Esophagus squamous epithelium (tissue), 5 donors: ENCODE results near the gene LRRC52. TPM values are rescaled to one million over a fixed set of nuclear protein-coding genes. Genes with fewer than 3 reads are reported as not detected.

Source experiments
- DNase-seq: peaks from one replicate; lab custom pipeline; 2025; lab: John Stamatoyannopoulos, UW
- H3K27ac ChIP-seq, 4 donors: fragments of 200-600 bp; sonication (generic); one replicate each; pipeline ENCODE4 v1.5.1; 2016 to 2019; ENCODE audit warnings: mild to moderate bottlenecking in 1 of 4
- H3K27me3 ChIP-seq, 4 donors: fragments of 200-600 bp; sonication (generic); 1 replicate in 3 of 4; 2 replicates in 1 of 4; pipeline versions ENCODE4 v1.5.1 to v1.6.0; 2017 to 2021; ENCODE audit warnings: antibody characterized with exemption in 1 of 4
- H3K36me3 ChIP-seq, 3 donors: fragments of 200-600 bp; sonication (generic); one replicate each; pipeline ENCODE4 v1.5.1; 2016 to 2019
- H3K4me1 ChIP-seq, 3 donors: fragments of 200-600 bp; sonication (generic); one replicate each; pipeline ENCODE4 v1.5.1; 2017 to 2019
- H3K4me3 ChIP-seq, 4 donors: fragments of 200-600 bp; sonication (generic); 1 replicate in 3 of 4; 2 replicates in 1 of 4; pipeline ENCODE4 v1.5.1; 2016 to 2019; ENCODE audit warnings: mild to moderate bottlenecking in 2 of 4, moderate library complexity in 1 of 4
- H3K9me3 ChIP-seq, 3 donors: fragments of 200-600 bp; sonication (generic); one replicate each; pipeline ENCODE4 v1.5.1; 2016 to 2019
- CTCF ChIP-seq, 6 experiments: fragments of 450-650 bp in 4 of 6; fragments of 200-600 bp in 2 of 6; sonication (generic) in 2 of 6; IDR thresholded peaks; one replicate each; pipeline ENCODE4 v1.5.1; 2016 to 2019; ENCODE audit warnings: antibody characterized with exemption in 6 of 6, mild to moderate bottlenecking in 4 of 6, moderate library complexity in 4 of 6
- POLR2A ChIP-seq, 4 donors: fragments of 450-650 bp; IDR thresholded peaks; one replicate each; pipeline ENCODE4 v1.6.1; 2017; ENCODE audit warnings: antibody characterized with exemption in 4 of 4, mild to moderate bottlenecking in 4 of 4, moderate library complexity in 3 of 4
- WGBS, 2 donors: methylation state at CpG; one replicate each; pipeline ENCODE4 v1.1.5; 2018; 5-methylcytosine and 5-hydroxymethylcytosine counted together
- intact Hi-C: fragments of 100-400 bp; cut with DNase I; formaldehyde crosslinking; loops from one replicate; pipeline ENCODE4 v1.15.0; 2022
- total RNA-seq, 4 donors: library from RNA; depleted of rRNA; stranded (reverse); fragments of >200 nt; gene quantifications; one replicate each; pipeline ENCODE4 v1.1.0, GENCODE V29; 2016
- donor health status: DM: yes; HTN: yes; CAD: no.

LRRC52 gene
- total RNA-seq, 4 donors from 2014 or later, result not detected

- intact Hi-C loops, result no loop called here
- TF ChIP-seq POLR2A (IDR thresholded peaks at IDR 0.05), result no peak
- TF ChIP-seq CTCF (IDR thresholded peaks at IDR 0.05), result no peak
- Histone ChIP-seq H3K9me3 (no peaks in the 10 kb centered on the region), H3K4me3 (no peak overlapping the region), H3K36me3 (no peaks in the 10 kb centered on the region), H3K4me1 (peaks cover 0 to 10% (median 5%) of the 10 kb centered on the region in 3 donors), H3K27ac (no peak overlapping the region), H3K27me3 (peaks cover 0 to 31% (median 0%) of the 10 kb centered on the region in 4 donors)
- DNase-seq, result no peak
Observed at GRCh38 chr1:165544996-165545395, 1.2 kb downstream of the LRRC52 start.

DNA sequence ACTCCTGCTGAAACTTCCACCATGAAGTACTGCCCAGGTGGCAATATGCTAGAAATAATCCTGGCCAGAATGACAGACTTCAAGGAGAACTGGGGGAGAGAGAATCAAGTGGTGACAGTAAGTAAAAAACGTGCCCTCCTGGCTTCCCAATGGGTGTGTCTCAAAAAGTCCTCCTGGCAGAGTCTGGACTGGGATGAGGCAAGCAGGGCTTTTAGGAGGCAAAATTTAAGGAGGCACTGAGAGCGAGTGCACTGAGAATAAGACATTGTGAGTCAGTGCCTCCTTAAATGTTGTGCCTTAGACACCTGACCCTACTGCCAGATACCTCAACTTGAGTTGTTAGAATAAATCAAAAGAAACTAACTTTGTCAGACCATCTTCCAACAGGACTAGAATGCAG, 2.2 kb downstream of the LRRC52 start:
- H3K4me1 ChIP-seq, result peaks cover 0 to 10% (median 5%) of the 10 kb centered on the region in 3 donors
- peaks cover 0 to 31% (median 0%) of the 10 kb centered on the region in 4 donors for H3K27me3 ChIP-seq
- H3K4me3 ChIP-seq, result no peak overlapping the region
- no peak for DNase-seq
- 27 to 44% methylated on average over 2 of the region's 2 CpGs for WGBS, 2 donors
- no peaks in the 10 kb centered on the region for H3K9me3 ChIP-seq
- no peaks in the 10 kb centered on the region for H3K36me3 ChIP-seq
- no peak overlapping the region for H3K27ac ChIP-seq
- TF ChIP-seq POLR2A (IDR thresholded peaks at IDR 0.05) (no peak), CTCF (IDR thresholded peaks at IDR 0.05) (no peak)
- intact Hi-C loops, result no loop called here

DNA sequence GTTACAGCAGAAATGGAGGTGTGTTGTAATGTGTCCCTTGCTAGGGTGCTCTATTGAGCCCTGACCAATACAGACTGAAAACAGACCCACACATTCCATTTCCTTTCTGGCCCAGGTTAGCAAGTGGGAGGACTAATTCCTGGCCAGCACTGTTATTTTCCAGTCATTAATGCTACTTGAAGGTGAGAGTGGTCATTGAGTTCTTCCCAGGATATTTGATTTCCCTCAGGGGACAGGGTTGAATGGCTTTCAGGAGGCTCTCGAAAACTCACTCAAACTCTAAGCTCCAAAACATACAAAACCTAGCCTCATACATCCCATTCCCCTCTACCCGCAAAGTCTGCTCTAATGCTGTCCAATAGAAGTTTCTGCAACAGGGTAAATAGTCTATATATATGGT, 6.2 kb downstream of the LRRC52 start:
- H3K27me3 ChIP-seq, result peaks cover 0 to 26% (median 0%) of the 10 kb centered on the region in 4 donors
- no peak for DNase-seq
- H3K4me1 ChIP-seq, result no peaks in the 10 kb centered on the region
- TF ChIP-seq POLR2A (IDR thresholded peaks at IDR 0.05), result no peak
- TF ChIP-seq CTCF (IDR thresholded peaks at IDR 0.05), result no peak
- no peak overlapping the region for H3K4me3 ChIP-seq
- intact Hi-C loops, result no loop called here
- no peaks in the 10 kb centered on the region for H3K36me3 ChIP-seq
- 74 to 75% methylated on average over 2 of the region's 2 CpGs for WGBS, 2 donors
- H3K27ac ChIP-seq, result no peak overlapping the region
- H3K9me3 ChIP-seq, result no peaks in the 10 kb centered on the region

GRCh38 chr1:165551469-165551868, 7.7 kb downstream of the LRRC52 start:
- Histone ChIP-seq H3K27ac (no peak overlapping the region), H3K36me3 (no peaks in the 10 kb centered on the region), H3K4me3 (no peak overlapping the region), H3K27me3 (peaks cover 0 to 13% (median 0%) of the 10 kb centered on the region in 4 donors), H3K4me1 (no peaks in the 10 kb centered on the region), H3K9me3 (no peaks in the 10 kb centered on the region)
- 67 to 83% methylated on average over 2 to 3 of the region's 3 CpGs for WGBS, 2 donors
- DNase-seq, result no peak
- no peak for TF ChIP-seq CTCF (IDR thresholded peaks at IDR 0.05)
- no peak for TF ChIP-seq POLR2A (IDR thresholded peaks at IDR 0.05)
- intact Hi-C loops, result no loop called here

DNA sequence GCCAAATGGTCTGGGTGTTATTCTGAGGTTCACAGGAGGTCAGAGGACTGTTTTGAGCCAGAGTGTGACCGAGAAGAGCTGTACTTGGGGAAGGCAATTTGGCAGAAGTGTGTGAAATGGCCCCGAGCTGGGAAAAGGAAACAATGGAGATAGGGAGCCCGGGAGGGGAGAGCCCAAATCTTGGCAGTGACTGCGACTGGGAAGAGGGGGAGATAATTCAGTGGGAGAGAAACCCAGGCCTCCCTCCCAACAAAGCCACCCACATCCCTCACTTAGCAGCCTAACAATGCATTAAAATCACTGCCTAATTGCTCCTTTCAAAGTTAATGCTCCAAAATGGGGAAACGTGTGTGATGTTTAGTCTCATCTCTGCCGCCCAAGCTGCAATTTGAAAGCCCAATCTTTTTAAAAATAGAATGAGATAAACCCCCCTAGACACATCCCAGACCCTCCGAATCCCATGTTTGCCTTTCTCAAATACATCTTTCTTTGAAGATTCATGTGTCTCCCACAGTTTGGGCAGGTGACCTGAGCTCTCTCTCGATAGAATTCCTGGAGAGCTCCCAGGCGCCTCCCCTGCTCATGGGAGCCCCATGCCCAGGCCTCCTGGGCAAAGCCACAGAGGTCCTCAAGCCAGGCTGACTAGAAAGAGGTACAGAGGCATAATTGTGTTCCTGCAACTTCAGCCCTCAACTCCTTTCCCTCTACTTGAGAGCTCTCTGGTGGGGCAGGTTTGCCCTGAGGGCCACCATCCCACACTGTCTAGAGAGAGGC, 17.3 kb downstream of the LRRC52 start:
- Histone ChIP-seq H3K36me3 (no peaks in the 10 kb centered on the region), H3K27me3 (peaks cover 0 to 36% (median 0%) of the 10 kb centered on the region in 4 donors), H3K27ac (no peak overlapping the region), H3K4me1 (no peaks in the 10 kb centered on the region), H3K9me3 (no peaks in the 10 kb centered on the region), H3K4me3 (no peak overlapping the region)
- 34 to 37% methylated on average over 9 of the region's 9 CpGs for WGBS, 2 donors
- intact Hi-C loops, result no loop called here
- TF ChIP-seq CTCF (IDR thresholded peaks at IDR 0.05) (no peak), POLR2A (IDR thresholded peaks at IDR 0.05) (no peak)
- DNase-seq, result no peak
